Nucleus accumbens (tissue), 56 donors: ENCODE data around the gene LMOD3.

ENCODE experiments used
- DNase-seq, 56 donors: peaks; one replicate each; lab custom pipeline; 2025; lab: John Stamatoyannopoulos, UW

Gene LMOD3

DNA sequence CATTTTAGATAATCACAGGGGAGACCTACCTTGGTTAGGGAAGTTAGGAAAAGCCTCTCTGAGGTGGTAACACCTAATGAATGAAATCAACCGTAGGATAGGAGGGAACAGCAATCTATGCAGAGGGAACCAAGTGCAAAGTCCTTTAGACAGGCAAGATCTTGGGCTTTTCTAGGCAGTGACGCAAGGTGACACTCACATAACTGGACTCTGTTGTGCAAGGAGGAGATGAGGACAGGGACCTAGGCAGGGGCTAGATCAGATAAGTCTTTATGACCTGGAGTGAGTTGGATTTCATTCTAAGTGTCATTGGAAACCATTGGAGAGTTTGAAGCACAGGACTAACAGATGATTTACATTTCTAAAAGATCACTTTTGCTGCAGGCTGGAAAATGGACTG is 4.6 kb upstream of the LMOD3 start:
- DNase-seq = no peak

DNA sequence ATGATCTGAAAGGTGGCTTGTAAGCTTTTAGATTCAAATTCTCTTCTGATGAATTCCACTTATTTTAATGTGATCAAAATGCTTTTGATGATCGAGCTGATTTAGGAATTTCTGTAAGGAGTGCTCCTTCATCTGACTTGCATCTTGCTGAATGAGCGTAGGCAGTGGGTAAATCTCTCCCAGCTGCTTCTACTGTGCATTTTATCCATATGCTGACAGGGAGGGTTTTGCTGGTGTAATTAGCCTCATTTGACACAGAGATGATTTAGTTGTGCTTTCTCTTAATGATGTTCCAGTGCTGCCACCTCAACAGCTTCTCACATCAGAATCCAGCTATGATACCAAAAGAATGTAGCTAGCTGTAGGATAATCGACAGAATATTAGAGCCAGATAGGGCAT is 3.8 kb upstream of the LMOD3 start:
- DNase-seq = no peak

DNA sequence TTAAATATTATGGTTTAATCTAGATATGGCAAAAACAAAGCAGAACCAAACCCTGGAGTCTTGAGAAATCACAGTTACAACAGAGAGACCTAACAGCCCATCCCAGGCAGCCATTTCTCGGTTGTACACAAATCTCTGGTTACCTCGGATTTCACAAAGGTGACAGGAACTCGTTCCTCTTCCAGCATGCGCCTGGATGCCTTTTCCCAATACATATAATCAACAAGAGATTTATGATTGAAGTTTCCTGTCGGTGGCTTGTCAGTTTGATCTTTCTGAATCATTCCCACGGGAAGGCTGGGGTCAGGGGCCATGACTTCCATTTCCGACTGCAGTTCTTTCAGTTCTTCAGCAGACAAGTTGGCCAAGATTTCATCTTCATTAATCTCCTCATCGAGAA is 445 bp downstream of the LMOD3 start:
- DNase-seq = no peak

DNA sequence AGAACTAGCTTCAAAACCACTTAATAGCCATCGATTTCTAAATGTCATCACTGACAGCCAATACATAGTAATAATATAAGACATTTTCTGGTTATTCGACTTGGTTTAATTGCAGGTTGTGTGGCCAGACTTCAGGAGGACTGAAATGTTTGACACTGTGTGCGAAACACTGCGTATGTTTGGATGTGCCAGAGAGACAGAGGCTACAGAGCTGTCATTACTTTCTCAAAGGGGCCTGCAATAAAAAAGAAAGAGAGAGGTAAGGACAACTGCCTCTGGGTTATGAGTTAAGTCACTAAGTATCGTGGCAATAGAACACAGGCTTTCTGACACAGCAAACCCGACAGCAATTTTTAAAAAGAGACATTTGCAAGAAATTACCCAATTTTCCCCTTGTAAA is 882 bp downstream of the LMOD3 start:
- DNase-seq = no peak

DNA sequence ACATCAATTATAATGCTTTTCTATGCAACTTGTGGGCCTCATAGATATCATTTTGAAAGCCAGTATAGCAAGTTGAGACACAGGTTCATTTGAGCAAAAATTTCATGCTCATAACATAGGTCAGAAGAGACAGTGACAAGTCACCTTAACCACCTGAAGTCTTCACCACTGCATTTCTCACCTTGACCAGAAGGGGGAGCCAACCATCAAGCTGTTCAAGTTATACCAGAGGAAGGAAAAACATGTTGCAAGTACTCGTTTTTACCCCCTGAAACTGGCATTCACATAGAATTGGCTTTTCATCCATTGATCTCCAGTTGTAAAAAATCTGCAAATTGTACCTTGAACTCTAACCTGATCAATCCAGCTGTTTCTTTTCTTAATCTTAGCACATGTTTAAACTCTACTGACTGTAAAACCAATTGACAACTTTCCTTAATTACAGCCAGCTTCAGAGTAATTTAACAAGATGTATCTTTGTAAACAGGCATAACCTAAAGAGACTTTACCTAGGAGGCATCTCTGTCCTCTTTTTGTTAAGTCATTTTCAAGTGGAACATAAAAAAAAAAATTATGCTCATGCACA is 1.4 kb downstream of the LMOD3 start:
- DNase-seq = peak in 46 of 56 donors; percentile 4 to 85 (median 42)

DNA sequence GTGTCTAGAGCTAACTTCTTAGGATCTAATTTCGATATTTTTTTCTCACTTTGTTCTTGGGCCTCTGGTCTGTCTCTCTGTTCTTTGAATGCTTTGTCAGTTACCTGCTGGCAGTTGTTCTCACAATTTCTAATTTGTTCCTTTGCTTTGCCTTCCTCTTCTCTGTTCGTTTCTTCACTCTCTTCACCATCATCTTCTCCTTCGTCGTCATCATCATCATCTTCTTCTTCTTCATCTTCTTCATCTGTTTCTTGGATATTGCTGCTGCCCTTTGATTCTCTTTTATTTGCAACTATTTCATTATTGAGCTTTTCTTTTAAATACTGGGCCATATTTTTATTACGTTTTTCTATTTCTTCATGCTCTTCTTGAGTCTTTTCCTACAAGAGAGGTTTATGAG is 2.7 kb downstream of the LMOD3 start:
- no peak for DNase-seq

DNA sequence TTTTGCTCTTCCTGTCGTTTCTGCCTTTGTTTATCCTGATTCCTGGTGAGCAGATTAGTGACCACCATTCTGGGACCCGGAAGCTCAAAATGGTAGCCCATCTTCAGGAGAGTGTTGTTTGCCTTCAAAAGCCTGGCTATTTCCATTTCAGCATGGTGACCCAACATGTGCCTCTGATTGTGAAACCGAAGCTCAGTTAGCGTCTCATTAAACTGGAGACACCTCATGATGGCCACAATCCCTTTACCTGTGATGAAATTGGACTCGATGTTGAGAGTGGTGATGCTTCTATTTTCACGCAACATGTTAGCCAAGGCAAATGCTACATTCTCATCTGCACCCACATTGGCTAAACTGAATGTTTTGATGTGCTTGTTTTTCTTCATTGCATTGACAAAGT is 3.3 kb downstream of the LMOD3 start:
- no peak for DNase-seq

DNA sequence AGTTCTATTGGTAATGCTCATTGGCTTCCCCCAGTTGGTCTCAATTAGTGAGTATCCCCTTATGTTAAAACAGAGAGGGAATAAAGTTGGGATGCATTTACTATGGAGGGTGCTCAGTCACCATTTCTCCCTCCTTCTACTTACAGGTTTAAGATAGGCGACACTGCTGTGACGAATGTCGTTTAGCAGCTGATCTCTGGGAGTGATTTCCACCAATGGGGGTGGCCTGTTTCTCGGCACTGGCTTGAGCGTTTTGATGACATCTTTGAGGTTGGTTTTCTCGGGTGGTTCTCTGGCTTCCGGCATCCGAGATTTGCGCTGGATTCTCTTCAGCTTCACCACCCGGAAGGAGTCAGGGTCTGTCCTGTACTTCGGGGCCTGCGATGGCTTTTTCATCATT is 3.8 kb downstream of the LMOD3 start:
- DNase-seq = no peak

DNA sequence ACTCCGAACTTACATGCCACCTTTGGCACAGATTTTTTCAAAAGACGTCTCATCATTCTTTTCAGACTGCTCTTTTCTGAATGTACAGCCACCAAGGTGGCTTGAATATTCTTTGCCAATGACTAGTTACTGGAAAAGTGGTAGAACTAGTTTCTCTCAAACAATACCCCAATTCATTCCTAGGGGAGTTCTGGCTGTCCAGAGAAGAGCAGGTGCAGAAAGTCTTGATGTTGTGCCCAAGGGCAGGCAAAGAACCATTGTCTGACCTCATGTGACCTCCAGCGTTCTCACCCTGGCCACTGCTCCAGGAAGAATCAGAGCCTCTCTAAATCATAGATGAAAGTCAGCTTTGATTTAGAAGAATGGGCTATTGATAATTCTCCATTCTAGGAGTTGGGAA is 5.5 kb downstream of the LMOD3 start:
- DNase-seq = peak in 49 of 56 donors; percentile 10 to 83 (median 61)

DNA sequence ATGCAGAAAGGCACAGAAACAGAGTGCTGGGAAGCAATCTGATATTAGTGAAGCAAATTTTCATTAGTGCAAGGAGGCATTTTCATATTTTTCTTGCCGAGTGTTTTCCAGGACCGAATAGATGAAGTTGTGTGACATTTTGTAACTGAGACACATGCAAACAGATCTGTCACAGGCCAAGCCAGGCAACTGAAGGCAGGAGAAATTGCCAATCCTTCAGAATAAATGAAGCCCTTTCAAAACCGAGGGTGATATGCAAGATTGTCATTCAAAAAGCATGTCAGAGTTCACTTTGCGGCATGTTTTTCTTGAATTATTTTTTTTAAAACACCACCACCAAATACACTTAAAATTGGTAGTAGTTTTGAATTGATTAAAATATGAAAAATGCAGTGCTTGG is 6.2 kb downstream of the LMOD3 start:
- DNase-seq = peak in 3 of 56 donors; percentile 6 to 35 (median 13)

DNA sequence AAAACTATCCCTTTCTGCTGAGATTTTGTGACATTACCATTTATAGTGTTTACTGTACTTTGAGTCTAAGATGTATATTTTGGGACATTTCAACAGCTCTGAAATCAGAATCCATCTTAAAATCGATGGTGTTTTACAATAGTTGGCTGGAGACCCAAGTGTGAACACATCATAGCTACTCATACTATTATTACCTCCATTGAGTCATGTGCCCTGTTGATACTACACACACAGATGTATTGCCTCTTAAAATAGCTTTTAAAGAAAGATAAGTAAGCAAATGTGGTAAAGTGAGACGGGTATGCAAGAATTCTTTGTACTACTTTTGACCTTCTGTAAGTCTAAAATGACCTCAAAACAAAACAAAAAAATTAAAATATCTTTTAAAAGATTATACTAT is 6.7 kb downstream of the LMOD3 start:
- no peak for DNase-seq

DNA sequence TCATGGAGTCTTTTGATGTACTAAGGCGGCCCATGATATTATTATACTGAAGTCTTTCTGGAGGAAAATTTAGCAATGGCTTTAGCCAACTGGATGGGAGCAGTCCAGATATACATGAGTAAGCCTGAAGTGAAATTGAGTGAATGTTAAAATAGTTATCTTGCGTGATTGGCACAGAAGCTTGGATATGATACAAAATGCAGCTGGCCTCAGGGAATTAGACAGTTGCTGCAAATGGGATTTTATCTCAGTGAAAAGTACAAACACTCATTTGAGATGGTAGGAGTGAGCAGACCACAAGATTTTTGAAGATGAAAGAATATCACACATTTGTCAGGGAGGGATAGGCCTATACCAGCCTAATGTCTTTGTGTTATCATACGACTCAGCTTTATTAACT is 8.9 kb downstream of the LMOD3 start:
- DNase-seq = no peak

DNA sequence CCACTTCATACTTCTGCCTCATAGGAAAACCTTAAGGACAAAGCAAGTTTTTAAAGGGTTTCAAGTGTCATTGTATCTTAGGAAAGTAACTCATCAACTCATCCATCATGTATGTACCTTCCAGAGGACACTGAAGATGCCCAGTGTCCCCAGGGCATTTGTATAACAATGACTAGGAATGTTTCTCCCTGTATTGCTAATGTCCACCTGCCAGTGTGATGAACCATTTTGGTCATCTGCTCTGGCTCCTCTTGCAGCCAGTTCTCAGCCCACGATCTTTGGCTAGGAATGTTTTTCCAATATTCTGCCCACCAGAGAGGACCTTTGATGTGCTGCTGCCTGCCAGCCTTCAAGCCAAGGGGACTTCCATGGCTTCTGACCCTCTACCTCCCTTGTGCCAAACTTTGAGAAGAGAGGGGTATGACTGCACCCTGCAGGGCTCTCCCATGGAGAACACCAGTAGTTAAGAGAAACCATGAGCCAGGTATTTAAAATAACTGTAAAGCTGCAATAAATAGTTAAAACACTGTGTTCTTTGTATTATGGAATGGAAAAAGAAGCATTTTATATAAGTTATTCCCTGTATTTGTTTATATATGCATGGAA is 11.4 kb downstream of the LMOD3 start:
- no peak for DNase-seq

DNA sequence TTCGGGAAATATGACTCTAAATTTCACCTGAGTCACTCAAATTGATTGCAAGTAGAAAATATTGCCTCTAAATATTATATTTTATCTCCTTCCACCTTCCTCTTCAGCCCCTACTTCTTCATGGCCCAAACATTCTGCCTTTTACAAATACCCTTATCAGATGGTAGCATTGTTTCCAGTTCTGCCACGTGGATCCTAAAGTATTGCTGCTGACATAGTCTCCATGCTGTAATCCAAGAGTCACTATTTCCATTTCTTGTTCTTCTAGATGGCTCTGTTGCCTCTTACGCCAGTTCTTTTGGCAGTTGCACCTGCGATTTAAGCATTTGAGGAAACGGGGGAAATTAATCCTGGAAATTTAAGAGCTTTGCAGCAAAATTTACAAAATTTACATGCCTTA is 13.6 kb downstream of the LMOD3 start:
- no peak for DNase-seq

DNA sequence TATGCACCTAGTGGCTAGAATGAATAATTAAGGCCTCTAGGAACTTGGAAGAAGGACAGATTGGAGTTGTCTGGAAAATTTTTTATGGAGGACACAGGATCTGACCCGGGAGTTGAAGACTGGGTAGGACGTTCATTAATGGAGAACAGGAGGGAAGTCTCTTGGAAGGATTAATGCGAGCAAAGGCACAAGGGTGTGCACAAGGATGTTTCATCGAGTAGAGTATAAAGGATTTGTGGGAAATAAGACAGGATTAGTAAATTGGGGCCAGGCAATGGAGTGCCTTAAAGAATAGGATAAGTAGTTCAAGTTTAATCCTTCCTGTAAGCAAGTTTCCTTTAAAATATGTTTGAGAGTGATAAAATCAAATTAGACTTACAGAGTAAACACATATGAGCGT is 14.6 kb downstream of the LMOD3 start:
- no peak for DNase-seq

DNA sequence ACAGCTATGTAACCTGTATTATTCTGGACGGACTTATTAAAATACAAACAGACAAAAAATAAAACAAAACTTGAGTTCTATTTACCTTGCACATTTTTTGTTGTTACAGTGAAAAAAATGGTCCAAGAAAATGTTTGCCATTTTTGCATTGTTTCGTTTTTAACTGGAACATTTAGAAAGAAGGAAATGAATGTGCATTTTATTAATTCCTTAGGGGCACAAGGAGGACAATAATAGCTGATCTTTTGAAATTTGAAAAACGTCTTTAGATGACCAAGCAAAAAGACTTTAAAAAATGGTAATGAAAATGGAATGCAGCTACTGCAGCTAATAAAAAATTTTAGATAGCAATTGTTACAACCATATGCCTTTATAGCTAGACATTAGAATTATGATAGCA is 17.1 kb downstream of the LMOD3 start:
- DNase-seq = no peak

DNA sequence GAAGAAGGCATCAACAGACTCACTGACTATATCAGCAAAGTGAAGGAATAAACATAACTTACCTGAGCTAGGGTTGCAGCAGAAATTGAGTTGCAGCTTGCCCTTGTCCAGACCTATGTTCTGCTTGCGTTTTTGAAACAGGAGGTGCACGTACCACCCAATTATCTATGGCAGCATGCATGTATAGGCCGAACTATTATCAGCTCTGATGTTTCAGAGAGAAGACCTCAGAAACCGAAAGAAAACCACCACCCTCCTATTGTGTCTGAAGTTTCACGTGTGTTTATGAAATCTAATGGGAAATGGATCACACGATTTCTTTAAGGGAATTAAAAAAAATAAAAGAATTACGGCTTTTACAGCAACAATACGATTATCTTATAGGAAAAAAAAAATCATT is 17.8 kb downstream of the LMOD3 start:
- DNase-seq = no peak

DNA sequence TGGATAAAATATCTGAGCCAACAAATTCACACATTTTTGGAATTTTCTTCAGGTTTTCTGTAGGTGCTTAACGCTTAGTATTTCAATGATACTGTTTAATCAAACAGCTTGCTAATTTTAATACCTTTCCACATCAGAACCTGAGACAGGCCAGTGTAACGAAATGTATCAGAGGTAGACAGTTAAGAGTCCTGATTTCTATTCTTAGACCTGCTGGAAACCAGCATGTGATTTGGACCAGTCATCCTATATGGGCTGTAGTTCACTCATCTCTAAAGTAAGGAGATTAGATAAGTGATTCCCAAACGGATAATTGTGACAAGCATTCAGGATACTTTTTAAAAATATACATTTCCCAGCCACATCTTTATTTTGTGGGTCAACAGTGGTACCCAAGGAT is 19.3 kb downstream of the LMOD3 start:
- DNase-seq = no peak

DNA sequence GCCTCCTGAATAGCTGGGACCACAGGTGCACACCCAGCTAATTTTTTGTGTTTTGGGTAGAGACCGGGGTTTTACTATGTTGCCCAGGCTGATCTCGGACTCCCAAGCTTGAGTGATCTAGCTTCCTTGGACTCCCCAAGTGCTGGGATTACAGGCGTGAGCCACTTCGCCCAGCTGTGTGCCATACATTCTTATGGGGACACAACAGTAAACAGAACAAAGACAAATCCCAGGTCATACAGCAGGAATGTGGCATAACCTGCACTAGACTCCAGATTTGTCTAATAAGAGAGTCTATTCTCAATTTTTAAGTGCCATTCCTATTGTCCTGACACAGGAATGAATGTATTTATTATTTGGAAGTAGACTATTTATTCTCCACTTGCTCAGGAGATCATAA is 20.0 kb downstream of the LMOD3 start:
- no peak for DNase-seq

DNA sequence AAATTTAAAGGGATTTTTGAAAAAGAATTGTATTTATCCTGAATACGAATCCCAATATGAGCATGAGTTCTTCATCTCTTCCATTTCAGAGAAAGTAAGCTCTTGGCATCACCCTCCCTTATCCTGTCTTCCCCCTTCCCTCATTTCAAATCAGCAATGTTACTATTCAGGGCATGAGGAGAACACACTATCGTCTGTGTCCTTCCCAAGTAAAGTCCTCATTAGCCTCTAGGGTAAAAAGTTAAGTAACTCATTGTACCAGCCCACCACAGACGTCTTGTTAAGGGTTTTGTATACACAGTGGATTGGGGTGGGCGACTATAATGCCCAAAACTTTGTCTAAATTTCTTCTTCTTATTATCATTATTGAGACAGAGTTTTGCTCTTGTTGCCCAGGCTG is 22.8 kb downstream of the LMOD3 start:
- DNase-seq = no peak

DNA sequence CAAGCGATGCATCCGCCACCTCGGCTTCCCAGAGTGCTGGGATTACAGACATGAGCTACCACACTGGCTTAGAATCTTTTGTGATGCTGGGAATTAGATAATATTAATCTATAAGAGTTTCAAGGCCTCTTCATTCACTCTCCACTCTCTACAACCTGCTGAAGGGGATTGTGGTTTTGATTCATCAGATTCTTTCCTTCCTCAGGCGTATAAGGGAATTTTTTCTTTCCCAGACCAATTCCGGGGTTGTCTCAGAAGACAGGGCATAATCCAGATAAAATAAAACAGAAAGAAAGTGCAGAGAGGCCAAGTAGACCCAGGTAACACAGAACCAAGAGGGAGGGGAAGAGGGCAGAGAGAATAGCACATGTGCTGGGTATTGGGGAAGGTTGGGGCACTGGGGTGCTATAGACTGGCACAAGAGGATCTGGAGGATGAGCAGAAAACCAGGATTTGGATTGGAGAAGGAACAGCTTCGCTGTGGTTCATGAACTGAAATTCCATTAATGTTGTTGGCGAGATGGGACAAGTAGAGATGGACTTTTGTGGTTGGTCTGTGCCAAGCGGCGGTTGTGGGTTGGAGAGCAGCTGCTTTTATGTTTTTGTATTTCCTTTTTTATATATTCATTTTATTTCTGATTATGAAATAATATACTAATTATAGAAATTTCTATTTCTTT is 24.8 kb downstream of the LMOD3 start:
- no peak for DNase-seq

DNA sequence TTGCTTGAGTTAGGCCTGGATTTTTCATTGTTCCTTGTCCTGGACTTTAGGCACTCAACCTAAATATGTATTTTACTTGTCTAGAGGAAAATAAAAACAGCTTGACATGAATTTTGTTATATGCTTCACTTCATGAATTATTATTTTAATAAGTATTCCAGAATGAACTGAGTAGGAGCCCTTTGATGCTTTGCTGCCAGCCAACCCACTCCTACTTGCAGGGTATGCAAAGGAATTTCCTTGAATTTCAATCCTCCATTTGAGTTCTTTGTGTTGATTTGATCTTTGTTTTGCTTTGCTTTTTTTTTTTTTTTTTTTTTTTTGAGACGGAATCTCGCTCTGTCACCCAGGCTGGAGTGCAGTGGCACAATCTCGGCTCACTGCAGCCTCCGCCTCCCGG is 26.1 kb downstream of the LMOD3 start:
- no peak for DNase-seq
